Neuron (in vitro differentiated cells): ENCODE data around the gene PLCXD1.
"Not testable (repeated sequence)": the region's sequence is repeated elsewhere in the genome, so short reads cannot be mapped to it uniquely, and the experiment has no call there.

Experiments
- H2AFZ ChIP-seq: one replicate; pipeline ENCODE4 v1.6.1; 2013; ENCODE audit warnings: low read depth, mild to moderate bottlenecking, inconsistent platforms, low read length, moderate library complexity
- H3K27me3 ChIP-seq: one replicate; pipeline ENCODE4 v1.6.1; 2013; ENCODE audit warnings: low read length; ENCODE audit not compliant: insufficient read depth
- H3K36me3 ChIP-seq: one replicate; pipeline ENCODE4 v1.6.1; 2013; ENCODE audit warnings: low read length; ENCODE audit not compliant: insufficient read depth
- H3K4me1 ChIP-seq: one replicate; pipeline ENCODE4 v1.6.1; 2013; ENCODE audit warnings: low read length; ENCODE audit not compliant: insufficient read depth
- H3K4me3 ChIP-seq: 2 replicates; pipeline ENCODE4 v1.5.1; 2013; ENCODE audit warnings: mild to moderate bottlenecking, low read length, moderate library complexity
- H3K9me3 ChIP-seq: one replicate; pipeline ENCODE4 v1.6.1; 2013; ENCODE audit warnings: low read length

PLCXD1 gene

DNA sequence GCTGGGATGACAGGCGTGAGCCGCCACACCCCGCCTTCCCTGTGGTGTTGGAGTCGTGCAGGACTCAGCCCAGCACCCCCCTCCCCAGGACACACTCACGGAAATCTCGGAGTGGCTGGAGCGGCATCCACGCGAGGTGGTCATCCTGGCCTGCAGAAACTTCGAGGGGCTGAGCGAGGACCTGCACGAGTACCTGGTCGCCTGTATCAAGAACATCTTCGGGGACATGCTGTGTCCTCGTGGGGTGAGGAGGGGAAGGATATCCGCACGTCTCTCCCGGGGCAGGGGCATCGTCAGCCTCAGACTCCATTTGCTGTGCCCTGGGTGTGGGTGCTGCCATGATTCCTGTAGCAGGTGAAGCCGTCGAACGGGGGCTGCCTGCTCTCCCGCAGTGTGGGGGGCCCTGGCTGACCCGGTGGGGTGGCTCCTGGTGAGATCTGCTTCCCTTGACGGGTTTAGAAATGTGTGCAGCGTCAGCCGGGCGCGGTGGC lies 10.3 kb downstream of the PLCXD1 start:
- H3K4me1 ChIP-seq, result no peaks in the 10 kb centered on the region
- H3K9me3 ChIP-seq, result peaks cover 26% of the 10 kb centered on the region
- H2AFZ ChIP-seq, result no peak overlapping the region
- no peaks in the 10 kb centered on the region for H3K27me3 ChIP-seq
- peaks cover 64% of the 10 kb centered on the region for H3K36me3 ChIP-seq
- H3K4me3 ChIP-seq, result no peak overlapping the region

- Histone ChIP-seq H3K27me3 (no peaks in the 10 kb centered on the region), H3K9me3 (peaks cover 26% of the 10 kb centered on the region), H3K4me1 (no peaks in the 10 kb centered on the region), H2AFZ (no peak overlapping the region), H3K4me3 (no peak overlapping the region), H3K36me3 (peaks cover 56% of the 10 kb centered on the region)
Observed at GRCh38 chrX:292900-293897, 12.0 kb downstream of the PLCXD1 start.

DNA sequence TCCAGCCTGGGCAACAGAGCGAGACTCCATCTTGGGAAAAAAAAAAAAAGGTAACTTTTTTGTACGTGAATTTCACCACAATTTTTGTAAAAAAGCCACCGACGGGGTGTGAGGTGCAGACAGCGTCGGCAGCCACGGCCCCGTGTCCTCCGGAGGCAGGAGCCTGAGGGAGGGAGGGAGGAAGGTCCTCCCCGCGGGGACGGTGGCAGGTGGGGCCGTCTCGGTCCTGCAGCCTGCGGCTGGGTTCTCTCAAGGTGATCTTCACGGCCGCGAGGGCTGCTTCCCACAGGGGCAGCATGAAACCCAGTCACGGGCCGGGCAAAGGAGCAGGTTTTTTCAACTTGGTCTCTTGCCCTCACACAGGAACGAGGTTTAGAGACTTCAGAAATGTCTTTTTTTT lies 14.0 kb downstream of the PLCXD1 start:
- no peaks in the 10 kb centered on the region for H3K27me3 ChIP-seq
- H3K9me3 ChIP-seq, result peaks cover 27% of the 10 kb centered on the region
- H3K4me1 ChIP-seq, result no peaks in the 10 kb centered on the region
- no peak overlapping the region for H3K4me3 ChIP-seq
- peaks cover 50% of the 10 kb centered on the region for H3K36me3 ChIP-seq
- no peak overlapping the region for H2AFZ ChIP-seq

GRCh38 chrX:298993-299392 lies 17.8 kb downstream of the PLCXD1 start:
- no peak overlapping the region for H2AFZ ChIP-seq
- H3K36me3 ChIP-seq, result peaks cover 48% of the 10 kb centered on the region
- no peaks in the 10 kb centered on the region for H3K4me1 ChIP-seq
- H3K27me3 ChIP-seq, result no peaks in the 10 kb centered on the region
- H3K4me3 ChIP-seq, result no peak overlapping the region
- H3K9me3 ChIP-seq, result peaks cover 7% of the 10 kb centered on the region

GRCh38 chrX:300334-300733 lies 19.2 kb downstream of the PLCXD1 start:
- Histone ChIP-seq H3K9me3 (peaks cover 7% of the 10 kb centered on the region), H3K27me3 (no peaks in the 10 kb centered on the region), H3K4me1 (no peaks in the 10 kb centered on the region), H3K36me3 (peaks cover 48% of the 10 kb centered on the region), H2AFZ (no peak overlapping the region), H3K4me3 (no peak overlapping the region)

- Histone ChIP-seq H3K27me3 (no peaks in the 10 kb centered on the region), H3K36me3 (peaks cover 61% of the 10 kb centered on the region), H3K9me3 (peaks cover 10% of the 10 kb centered on the region), H2AFZ (no peak overlapping the region), H3K4me1 (no peaks in the 10 kb centered on the region), H3K4me3 (no peak overlapping the region)
Observed at GRCh38 chrX:302975-303374, 21.8 kb downstream of the PLCXD1 start.

GRCh38 chrX:305781-306613 lies 24.8 kb downstream of the PLCXD1 start:
- not testable (repeated sequence) for H3K4me3 ChIP-seq, H2AFZ ChIP-seq, H3K27me3 ChIP-seq, H3K4me1 ChIP-seq, H3K9me3 ChIP-seq
- H3K36me3 ChIP-seq, result peaks cover 61% of the 10 kb centered on the region

- peaks cover 61% of the 10 kb centered on the region for H3K36me3 ChIP-seq
- H3K27me3 ChIP-seq, H3K4me1 ChIP-seq, H3K4me3 ChIP-seq, H3K9me3 ChIP-seq, H2AFZ ChIP-seq: not testable (repeated sequence)
Observed at GRCh38 chrX:306614-307251, 25.6 kb downstream of the PLCXD1 start.

DNA sequence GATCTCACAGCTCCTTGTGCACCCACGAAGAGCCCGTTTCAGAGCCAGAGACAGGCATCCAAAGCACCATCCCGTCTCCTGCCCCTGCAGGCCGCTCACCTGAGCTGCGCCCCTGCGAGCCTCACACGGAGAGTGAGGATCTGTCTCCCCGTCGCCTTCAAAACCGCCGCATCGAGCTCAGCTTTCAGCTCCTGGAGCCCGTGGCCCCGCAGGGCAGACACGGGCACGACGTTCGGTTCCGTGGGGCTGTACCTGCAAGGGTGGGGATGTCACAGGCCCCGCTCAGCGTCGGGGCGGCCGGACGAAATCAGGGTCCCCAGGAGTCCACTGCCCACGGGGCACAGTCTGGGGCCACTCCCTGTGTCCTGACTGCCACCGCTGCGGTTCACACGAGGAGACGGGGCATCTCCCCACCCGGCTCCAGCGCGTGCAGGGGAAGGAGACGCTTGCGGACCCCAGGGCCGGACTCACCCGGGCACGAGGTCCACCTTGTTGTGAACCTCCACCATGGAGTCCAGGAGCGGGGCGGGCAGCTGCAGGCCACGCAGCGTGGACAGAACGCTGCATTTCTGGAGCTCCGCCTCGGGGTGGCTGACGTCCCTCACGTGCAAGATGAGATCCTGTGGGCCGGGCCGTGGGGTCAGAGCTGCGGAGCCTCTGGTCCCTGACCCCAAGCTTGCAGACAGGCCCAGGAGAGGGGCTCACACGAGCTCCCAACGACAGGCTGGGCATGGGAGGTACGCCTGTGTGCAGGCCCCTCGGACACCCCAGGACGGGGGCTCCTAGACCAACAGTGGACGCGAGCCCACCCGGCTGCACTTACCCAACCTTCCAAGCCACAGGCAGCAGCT lies 26.3 kb downstream of the PLCXD1 start:
- H3K36me3 ChIP-seq, result peaks cover 66% of the 10 kb centered on the region

GRCh38 chrX:308821-309520 lies 27.8 kb downstream of the PLCXD1 start:
- Histone ChIP-seq H3K36me3 (peaks cover 76% of the 10 kb centered on the region), H3K27me3 (no peaks in the 10 kb centered on the region), H3K9me3 (peaks cover 8% of the 10 kb centered on the region), H2AFZ (no peak overlapping the region), H3K4me1 (no peaks in the 10 kb centered on the region), H3K4me3 (no peak overlapping the region)

More for the DNA sequence above, 26.3 kb downstream of the PLCXD1 start:
- H3K4me1 ChIP-seq, result no peaks in the 10 kb centered on the region
- no peaks in the 10 kb centered on the region for H3K27me3 ChIP-seq
- H3K9me3 ChIP-seq, result peaks cover 8% of the 10 kb centered on the region
- H3K4me3 ChIP-seq, result no peak overlapping the region
- no peak overlapping the region for H2AFZ ChIP-seq

DNA sequence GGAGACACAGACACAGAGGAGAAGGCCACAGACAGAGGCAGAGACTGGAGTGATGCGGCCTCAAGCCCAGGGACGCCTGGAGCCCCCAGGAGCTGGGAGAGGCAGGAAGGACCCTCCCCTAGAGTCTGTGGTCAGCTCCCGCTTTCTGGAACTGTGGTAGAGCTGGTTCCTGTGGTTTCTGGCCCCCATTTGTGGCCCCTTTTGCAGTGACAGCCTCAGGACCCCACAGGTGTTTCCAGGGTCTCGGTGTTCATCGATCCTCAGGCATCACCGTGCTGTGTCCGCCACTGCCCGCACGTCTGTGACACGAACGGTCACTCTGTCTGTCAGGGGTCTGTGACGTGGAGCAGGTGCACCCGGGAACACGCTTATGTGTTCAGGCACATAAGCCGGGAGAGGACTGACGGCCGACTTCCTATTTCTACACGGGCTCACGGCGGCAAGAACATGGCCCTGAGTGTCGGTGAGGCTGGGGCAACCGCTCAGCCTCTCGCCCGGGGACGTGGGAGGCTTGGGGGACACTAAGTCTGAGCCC lies 29.5 kb downstream of the PLCXD1 start:
- no peak overlapping the region for H3K4me3 ChIP-seq
- no peaks in the 10 kb centered on the region for H3K4me1 ChIP-seq
- H3K9me3 ChIP-seq, result peaks cover 12% of the 10 kb centered on the region
- no peak overlapping the region for H2AFZ ChIP-seq
- H3K36me3 ChIP-seq, result peaks cover 80% of the 10 kb centered on the region
- H3K27me3 ChIP-seq, result no peaks in the 10 kb centered on the region
